DOHH2 (cell line): ENCODE measurements around the gene LRMDA.

Experiments used
- H3F3A ChIP-seq: fragments of 200-600 bp; sonication (generic), shearing (Covaris generic); 2 replicates; pipeline ENCODE4 v1.6.0; 2016; ENCODE audit warnings: antibody characterized with exemption, mild to moderate bottlenecking; ENCODE audit not compliant: control insufficient read depth, insufficient read depth
- H3K27ac ChIP-seq: fragments of 200-600 bp; sonication (generic); 2 replicates; pipeline ENCODE4 v1.5.1; 2014; ENCODE audit warnings: low read depth, mild to moderate bottlenecking, low read length, moderate library complexity
- H3K27me3 ChIP-seq: fragments of 200-600 bp; sonication (generic); 2 replicates; pipeline ENCODE4 v1.6.1; 2014; ENCODE audit warnings: mild to moderate bottlenecking, low read length, mixed read lengths; ENCODE audit not compliant: control insufficient read depth
- H3K36me3 ChIP-seq: fragments of 200-600 bp; sonication (generic); 2 replicates; pipeline ENCODE4 v1.6.1; 2014; ENCODE audit warnings: mild to moderate bottlenecking, low read length, moderate library complexity, mixed read lengths; ENCODE audit not compliant: control insufficient read depth
- H3K4me1 ChIP-seq: fragments of 200-600 bp; sonication (generic); 2 replicates; pipeline ENCODE4 v1.6.1; 2014; ENCODE audit warnings: mild to moderate bottlenecking, low read length, mixed read lengths; ENCODE audit not compliant: control insufficient read depth
- H3K4me2 ChIP-seq: fragments of 200-600 bp; sonication (generic); 2 replicates; pipeline ENCODE4 v1.6.0; 2014; ENCODE audit warnings: mild to moderate bottlenecking, low read length, moderate library complexity
- H3K4me3 ChIP-seq: fragments of 200-600 bp; sonication (generic); 2 replicates; pipeline ENCODE4 v1.5.1; 2014; ENCODE audit warnings: mild to moderate bottlenecking, low read length, mixed read lengths
- H3K79me2 ChIP-seq: fragments of 200-600 bp; sonication (generic); 2 replicates; pipeline ENCODE4 v1.6.1; 2014; ENCODE audit warnings: mild to moderate bottlenecking, low read length, mixed read lengths; ENCODE audit not compliant: control insufficient read depth
- H3K9me2 ChIP-seq: fragments of 200-600 bp; sonication (generic); replicated peaks from 2 replicates; pipeline ENCODE4 v1.6.1; 2014; ENCODE audit warnings: mild to moderate bottlenecking, low read length, mixed read lengths; ENCODE audit not compliant: control insufficient read depth
- H3K9me3 ChIP-seq: fragments of 200-600 bp; sonication (generic); 2 replicates; pipeline ENCODE4 v1.6.1; 2014; ENCODE audit warnings: antibody characterized with exemption, low read length, mixed read lengths; ENCODE audit not compliant: control insufficient read depth, insufficient read depth
- H4K20me1 ChIP-seq: fragments of 200-600 bp; sonication (generic); 2 replicates; pipeline ENCODE4 v1.6.0; 2014; ENCODE audit warnings: low read depth, mild to moderate bottlenecking, antibody characterized with exemption, low read length, moderate library complexity; ENCODE audit not compliant: control insufficient read depth, insufficient read depth
- EZH2phosphoT487 ChIP-seq: fragments of 200-600 bp; sonication (generic); IDR thresholded peaks from 2 replicates; pipeline ENCODE4 v1.6.1; 2017; ENCODE audit warnings: borderline replicate concordance, mild to moderate bottlenecking, antibody characterized with exemption, low read length, moderate library complexity, mixed read lengths
- TF ChIP-seq, protein P1 (sequence below): fragments of 200-600 bp; sonication (generic); IDR thresholded peaks from one replicate; pipeline ENCODE4 v1.5.1; 2014; ENCODE audit warnings: antibody characterized with exemption, mild to moderate bottlenecking, low read depth, low read length; ENCODE audit not compliant: poor library complexity, severe bottlenecking

The LRMDA gene

DNA sequence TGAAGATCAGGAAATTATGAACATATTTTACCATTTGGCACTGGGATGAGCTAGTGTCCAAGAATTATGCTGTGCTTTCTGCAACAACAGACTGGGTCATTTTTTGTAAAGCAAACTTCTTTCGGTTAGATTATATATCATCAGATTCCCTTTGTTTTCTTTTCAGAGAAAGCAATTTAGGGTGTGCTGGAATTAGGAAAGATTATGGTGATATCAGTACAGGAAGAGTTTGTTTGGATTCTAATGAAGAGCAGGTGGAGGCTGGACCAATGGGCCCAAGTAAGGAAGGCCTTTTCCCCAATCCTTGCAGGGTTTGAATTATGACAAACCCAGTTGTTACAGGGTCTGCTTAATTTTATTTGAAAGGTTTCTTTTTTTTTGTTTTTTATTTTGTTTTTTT lies 1113.4 kb downstream of the LRMDA start:
- H3K4me3 ChIP-seq, result no peak overlapping the region
- H3K4me2 ChIP-seq, result no peak overlapping the region
- no peaks in the 10 kb centered on the region for H4K20me1 ChIP-seq
- H3K9me2 ChIP-seq, result no peaks in the 10 kb centered on the region
- TF ChIP-seq, protein P1, sequence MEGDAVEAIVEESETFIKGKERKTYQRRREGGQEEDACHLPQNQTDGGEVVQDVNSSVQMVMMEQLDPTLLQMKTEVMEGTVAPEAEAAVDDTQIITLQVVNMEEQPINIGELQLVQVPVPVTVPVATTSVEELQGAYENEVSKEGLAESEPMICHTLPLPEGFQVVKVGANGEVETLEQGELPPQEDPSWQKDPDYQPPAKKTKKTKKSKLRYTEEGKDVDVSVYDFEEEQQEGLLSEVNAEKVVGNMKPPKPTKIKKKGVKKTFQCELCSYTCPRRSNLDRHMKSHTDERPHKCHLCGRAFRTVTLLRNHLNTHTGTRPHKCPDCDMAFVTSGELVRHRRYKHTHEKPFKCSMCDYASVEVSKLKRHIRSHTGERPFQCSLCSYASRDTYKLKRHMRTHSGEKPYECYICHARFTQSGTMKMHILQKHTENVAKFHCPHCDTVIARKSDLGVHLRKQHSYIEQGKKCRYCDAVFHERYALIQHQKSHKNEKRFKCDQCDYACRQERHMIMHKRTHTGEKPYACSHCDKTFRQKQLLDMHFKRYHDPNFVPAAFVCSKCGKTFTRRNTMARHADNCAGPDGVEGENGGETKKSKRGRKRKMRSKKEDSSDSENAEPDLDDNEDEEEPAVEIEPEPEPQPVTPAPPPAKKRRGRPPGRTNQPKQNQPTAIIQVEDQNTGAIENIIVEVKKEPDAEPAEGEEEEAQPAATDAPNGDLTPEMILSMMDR, result no peak
- no peak for TF ChIP-seq EZH2phosphoT487
- no peaks in the 10 kb centered on the region for H3K36me3 ChIP-seq
- H3F3A ChIP-seq, result no peaks in the 10 kb centered on the region
- no peaks in the 10 kb centered on the region for H3K4me1 ChIP-seq
- H3K27me3 ChIP-seq, result no peaks in the 10 kb centered on the region
- H3K27ac ChIP-seq, result no peak overlapping the region
- H3K79me2 ChIP-seq, result no peaks in the 10 kb centered on the region
- H3K9me3 ChIP-seq, result no peaks in the 10 kb centered on the region

GRCh38 chr10:76546411-76546810 lies 1115.0 kb downstream of the LRMDA start:
- no peaks in the 10 kb centered on the region for H3K79me2 ChIP-seq
- H3F3A ChIP-seq, result no peaks in the 10 kb centered on the region
- no peaks in the 10 kb centered on the region for H3K9me3 ChIP-seq
- no peak overlapping the region for H3K27ac ChIP-seq
- no peak overlapping the region for H3K4me3 ChIP-seq
- TF ChIP-seq EZH2phosphoT487, result no peak
- TF ChIP-seq, protein P1, result no peak
- H3K4me1 ChIP-seq, result no peaks in the 10 kb centered on the region
- H3K9me2 ChIP-seq, result no peaks in the 10 kb centered on the region
- no peaks in the 10 kb centered on the region for H3K27me3 ChIP-seq
- no peaks in the 10 kb centered on the region for H3K36me3 ChIP-seq
- H3K4me2 ChIP-seq, result no peak overlapping the region
- no peaks in the 10 kb centered on the region for H4K20me1 ChIP-seq

GRCh38 chr10:76547352-76547972 lies 1116.0 kb downstream of the LRMDA start:
- no peaks in the 10 kb centered on the region for H3K36me3 ChIP-seq
- H3K4me3 ChIP-seq, result no peak overlapping the region
- H3K27ac ChIP-seq, result no peak overlapping the region
- no peaks in the 10 kb centered on the region for H4K20me1 ChIP-seq
- no peaks in the 10 kb centered on the region for H3K4me1 ChIP-seq
- no peaks in the 10 kb centered on the region for H3F3A ChIP-seq
- H3K4me2 ChIP-seq, result no peak overlapping the region
- no peaks in the 10 kb centered on the region for H3K27me3 ChIP-seq
- H3K79me2 ChIP-seq, result no peaks in the 10 kb centered on the region
- no peaks in the 10 kb centered on the region for H3K9me2 ChIP-seq
- TF ChIP-seq, protein P1, result peak; percentile 71
- TF ChIP-seq EZH2phosphoT487, result no peak
- H3K9me3 ChIP-seq, result no peaks in the 10 kb centered on the region
